Measurements from ENCODE around the gene GHR. TPM values are rescaled to one million over a fixed set of nuclear protein-coding genes. Genes with fewer than 3 reads are reported as not detected.

GHR gene
- total and polyA plus RNA-seq, 2 of the 8 experiments (the other 6 are each of a cell fraction or from before 2014, with no cell fraction given), result 0.15 to 0.19 TPM

- WGBS, 2 experiments (ENCODE audit: extremely low coverage in 1 of 2, insufficient coverage in 1 of 2, insufficient read length in 1 of 2, insufficient replicate concordance in 2 of 2, low coverage in 1 of 2, low lambda C conversion rate in 2 of 2, missing lambda C conversion rate in 1 of 2), result 94% methylated on average over 1 of the region's 1 CpG; no CpG with 5 or more reads in 1 of the 2 experiments
- no peak overlapping the region for H3K4me2 ChIP-seq (ENCODE audit: insufficient read depth in 1 of 2, low read depth in 2 of 2, low read length in 2 of 2)
- H4K20me1 ChIP-seq (replicated peaks in 1 of 2; ENCODE audit: control insufficient read depth in 1 of 2, insufficient read depth in 2 of 2, low read length in 2 of 2), result no peaks in the 10 kb centered on the region
These were observed 99.5 kb downstream of the GHR start for GRCh38 chr5:42522783-42523182.

More at GRCh38 chr5:42522783-42523182, 99.5 kb downstream of the GHR start:
- Histone ChIP-seq H3K14ac (ENCODE audit: insufficient read length) (no peak overlapping the region), H3K23me2 (ENCODE audit: low read depth, low read length) (no peaks in the 10 kb centered on the region), H3K18ac (ENCODE audit: extremely low read depth, low read length) (no peak overlapping the region), H4K8ac (ENCODE audit: extremely low read depth, insufficient read depth, low read length) (no peak overlapping the region), H2BK15ac (ENCODE audit: low read length) (no peak overlapping the region), H2AK5ac (ENCODE audit: low read depth, low read length) (no peak overlapping the region), H3K9me3 (ENCODE audit: insufficient read depth in 2 of 2, low read depth in 1 of 2, low read length in 1 of 2) (no peaks in the 10 kb centered on the region), H4K91ac (replicated peaks; ENCODE audit: insufficient read length, low read length) (no peak overlapping the region), H3K4ac (replicated peaks; ENCODE audit: insufficient read length, low read depth, low read length) (no peak overlapping the region), H2BK5ac (ENCODE audit: low read depth, low read length) (no peak overlapping the region), H2AFZ (ENCODE audit: low read length) (no peak overlapping the region), H2BK120ac (replicated peaks; ENCODE audit: low read depth, low read length) (no peak overlapping the region), H2BK12ac (ENCODE audit: low read depth, low read length) (no peak overlapping the region), H3K27ac (ENCODE audit: low read depth, low read length) (no peak overlapping the region), H3K27me3 (replicated peaks in 1 of 4; ENCODE audit: control insufficient read depth in 3 of 4, extremely low read depth in 1 of 4, insufficient read depth in 3 of 4, low read length in 3 of 4) (no peaks in the 10 kb centered on the region), H3K56ac (replicated peaks; ENCODE audit: insufficient read length, low read depth, low read length) (no peak overlapping the region), H2BK20ac (ENCODE audit: low read length) (no peak overlapping the region), H3K36me3 (ENCODE audit: control insufficient read depth in 2 of 4, insufficient read depth in 4 of 4, low read length in 3 of 4) (no peaks in the 10 kb centered on the region), H3K79me2 (ENCODE audit: control insufficient read depth in 1 of 2, insufficient read depth in 2 of 2, low read length in 2 of 2) (no peaks in the 10 kb centered on the region), H3K9ac (replicated peaks in 1 of 4; ENCODE audit: extremely low read depth in 1 of 4, low read depth in 3 of 4, low read length in 3 of 4) (no peak overlapping the region), H3K4me1 (replicated peaks in 1 of 4; ENCODE audit: control insufficient read depth in 3 of 4, insufficient read depth in 4 of 4, low read length in 3 of 4) (no peaks in the 10 kb centered on the region), H3K79me1 (ENCODE audit: low read depth, low read length) (no peaks in the 10 kb centered on the region), H4K5ac (ENCODE audit: insufficient read length, low read depth, low read length) (no peak overlapping the region), H3K23ac (ENCODE audit: insufficient read length) (no peak overlapping the region), H3K4me3 (ENCODE audit: extremely low read depth in 1 of 4, insufficient read depth in 2 of 4, low read depth in 3 of 4, low read length in 4 of 4) (no peak overlapping the region)
- no peak for TF ChIP-seq CREB1 (IDR thresholded peaks at IDR 0.05)
- no peak for TF ChIP-seq PHF8 (conservative IDR thresholded peaks at IDR 0.05; ENCODE audit: low read depth, low read length)
- no peak for TF ChIP-seq CEBPB (IDR thresholded peaks at IDR 0.05; ENCODE audit: low read depth, low read length)
- TF ChIP-seq GABPA (IDR thresholded peaks at IDR 0.05; ENCODE audit: borderline replicate concordance, insufficient read depth, low read length), result no peak
- TF ChIP-seq JUN (IDR thresholded peaks at IDR 0.05; ENCODE audit: low read depth, low read length), result no peak
- TF ChIP-seq KDM5A (IDR thresholded peaks at IDR 0.05; ENCODE audit: low read length), result no peak
- no peak for TF ChIP-seq EP300 (IDR thresholded peaks at IDR 0.05; ENCODE audit: borderline replicate concordance in 1 of 2, low read depth in 2 of 2, low read length in 2 of 2)
- TF ChIP-seq NRF1 (IDR thresholded peaks at IDR 0.05; ENCODE audit: low read depth, low read length), result no peak
- TF ChIP-seq, protein P1, sequence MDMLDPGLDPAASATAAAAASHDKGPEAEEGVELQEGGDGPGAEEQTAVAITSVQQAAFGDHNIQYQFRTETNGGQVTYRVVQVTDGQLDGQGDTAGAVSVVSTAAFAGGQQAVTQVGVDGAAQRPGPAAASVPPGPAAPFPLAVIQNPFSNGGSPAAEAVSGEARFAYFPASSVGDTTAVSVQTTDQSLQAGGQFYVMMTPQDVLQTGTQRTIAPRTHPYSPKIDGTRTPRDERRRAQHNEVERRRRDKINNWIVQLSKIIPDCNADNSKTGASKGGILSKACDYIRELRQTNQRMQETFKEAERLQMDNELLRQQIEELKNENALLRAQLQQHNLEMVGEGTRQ (IDR thresholded peaks at IDR 0.05; ENCODE audit: low read length), result no peak
- no peak for TF ChIP-seq SRF (IDR thresholded peaks at IDR 0.05; ENCODE audit: low read depth, low read length)
- TF ChIP-seq, protein P2, sequence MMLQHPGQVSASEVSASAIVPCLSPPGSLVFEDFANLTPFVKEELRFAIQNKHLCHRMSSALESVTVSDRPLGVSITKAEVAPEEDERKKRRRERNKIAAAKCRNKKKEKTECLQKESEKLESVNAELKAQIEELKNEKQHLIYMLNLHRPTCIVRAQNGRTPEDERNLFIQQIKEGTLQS (IDR thresholded peaks at IDR 0.05; ENCODE audit: insufficient read depth, low read depth, low read length), result no peak
- CTCF ChIA-PET (ENCODE audit: partially characterized antibody), result interaction anchor here (2.3 kb wide), 1 partner anchor 60 kb away, joined by 6 read pairs; no protein-coding TSS in a partner anchor
- POLR2A ChIA-PET (ENCODE audit: partially characterized antibody), result no interaction called here
- DNase-seq (ENCODE audit: low read depth in 1 of 2, low spot score in 2 of 2), result no peak
- FAIRE-seq, result no peak

Measured in H1 (cell line).